Pancreas (tissue), 10 donors: ENCODE measurements around the gene FURIN. TPM values are rescaled to one million over a fixed set of nuclear protein-coding genes. Genes with fewer than 3 reads are reported as not detected.
A peak's percentile ranks its signal among the peaks of the same experiment; 100 is the strongest.
"Not testable (repeated sequence)": the region's sequence is repeated elsewhere in the genome, so short reads cannot be mapped to it uniquely, and the experiment has no call there.

Experiments
- ATAC-seq, 4 donors: fragments of 200-7000 bp; cut with Tn5 transposase; one replicate each; pipeline versions ENCODE4 v1.8.0 to v1.9.1; 2020; ENCODE audit warnings: mild to moderate bottlenecking in 4 of 4, moderate library complexity in 4 of 4
- DNase-seq, 6 donors: peaks; one replicate each; pipeline ENCODE4 v3.0.0-alpha.2; 2020
- FAIRE-seq: peaks from 2 replicates; lab custom pipeline; 2012; peaks lifted over from hg19 to GRCh38; lab: Jason Lieb, UNC
- H3K27ac ChIP-seq, 4 donors: fragments of 200-600 bp; sonication (generic); 1 replicate in 3 of 4; 2 replicates in 1 of 4; pipeline versions ENCODE4 v1.5.0 to v1.8.0; 2020
- H3K27me3 ChIP-seq, 4 donors: fragments of 200-600 bp; one replicate each; pipeline ENCODE4 v1.8.0; 2021
- H3K36me3 ChIP-seq, 3 donors: fragments of 200-600 bp; sonication (generic) in 1 of 3; one replicate each; pipeline versions ENCODE4 v1.5.0 to v1.8.0; 2020 to 2021
- H3K4me1 ChIP-seq, 3 donors: fragments of 200-600 bp; one replicate each; pipeline ENCODE4 v1.8.0; 2021
- H3K4me3 ChIP-seq, 4 donors: fragments of 200-600 bp; sonication (generic) in 2 of 4; one replicate each; pipeline versions ENCODE4 v1.5.0 to v1.8.0; 2020 to 2021
- H3K9me3 ChIP-seq, 4 donors: fragments of 200-600 bp; one replicate each; pipeline ENCODE4 v1.8.0; 2021
- WGBS, 2 donors: extraction: QIAGEN DNeasy Blood & Tissue Kit; methylation state at CpG; one replicate each; pipeline ENCODE4 v1.1.7; 2013; 5-methylcytosine and 5-hydroxymethylcytosine counted together
- intact Hi-C, 3 donors: fragments of 100-400 bp; cut with DNase I; formaldehyde crosslinking; loops; one replicate each; pipeline versions ENCODE4 v1.11.1 to v1.14.2; 2022
- polyA plus RNA-seq, 2 donors: library from polyadenylated mRNA; stranded (reverse); fragments of 200-250 nt; gene quantifications; one replicate each; pipeline ENCODE4 v1.2.3, GENCODE V29; 2013
- total RNA-seq, 6 donors: library from RNA; stranded (reverse); fragmentation: NEBNext Ultra II Directional in 4 of 6; extraction: Animal tissue kit (Norgen Biotek cat#: 25700) in 4 of 6; gene quantifications; one replicate each; pipeline versions ENCODE4 v1.2.1 to v1.2.4, GENCODE V29; 2021 to 2023
- TF ChIP-seq, protein P1 (sequence below), 4 donors: fragments of 200-600 bp; sonication (generic) in 3 of 4; IDR thresholded peaks; one replicate each; pipeline versions ENCODE4 v1.5.0 to v1.8.0; 2021; ENCODE audit warnings: antibody characterized with exemption in 4 of 4
- donor health status: healthy with polysubstance abuse.
- donor health status: DM: no; HTN: no; CAD: no; lungs with moderate emphysema.
- donor health status: DM: no; HTN: no; CAD: no.
- donor health status: control.
- donor health status: control.
- donor health status: Bipolar disorder and iron deficiency.
- donor health status: DM: yes; HTN: yes; CAD: no.
- donor health status: DM: no; HTN: no; CAD: no.
- donor health status: DM: no; HTN: no; CAD: no.
- donor health status: DM: yes; HTN: yes; CAD: no.

Gene FURIN
- total and polyA plus RNA-seq, 8 donors = 50.3 to 106 (median 84.2) TPM

DNA sequence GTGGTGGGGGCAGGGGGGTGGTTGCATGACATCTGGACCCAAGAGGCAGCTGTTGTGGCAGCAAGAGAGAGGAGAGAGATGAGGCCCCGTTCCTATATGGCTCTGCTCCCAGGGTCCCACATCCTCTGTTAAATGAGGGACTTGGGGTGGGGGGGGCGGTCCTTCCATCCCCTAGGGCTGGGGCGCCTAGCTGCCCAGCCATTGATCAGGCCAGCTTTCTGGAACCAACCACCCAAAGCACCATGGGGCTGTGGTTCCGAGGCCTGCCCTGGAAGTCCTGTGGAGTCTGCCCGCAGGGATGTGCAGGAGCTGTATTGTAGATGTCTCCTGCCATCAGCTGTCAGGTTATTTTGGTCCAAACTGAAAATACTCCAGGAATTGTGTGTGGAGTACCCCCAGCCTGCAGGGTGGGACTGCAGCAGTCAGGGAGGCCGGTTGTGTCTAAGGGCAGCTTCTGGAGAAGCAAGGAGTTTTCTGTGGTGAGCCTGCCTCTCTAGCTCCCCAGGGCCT is 5.2 kb downstream of the FURIN start:
- WGBS, 2 donors = 24 to 25% methylated on average over 6 of the region's 6 CpGs
- DNase-seq (peak in 2 of 6 donors; percentile 59 to 64), FAIRE-seq (no peak), ATAC-seq (no peak)
- Histone ChIP-seq H3K4me1 (peaks cover 14 to 43% (median 27%) of the 10 kb centered on the region in 3 donors), H3K27ac (peak overlapping the region; percentile 68 to 96 (median 92)), H3K36me3 (peaks cover 10 to 31% (median 28%) of the 10 kb centered on the region in 3 donors), H3K9me3 (no peaks in the 10 kb centered on the region), H3K4me3 (peak overlapping the region; percentile 3 to 93 (median 88)), H3K27me3 (no peaks in the 10 kb centered on the region)
- intact Hi-C loops = no loop called here
- TF ChIP-seq, protein P1, sequence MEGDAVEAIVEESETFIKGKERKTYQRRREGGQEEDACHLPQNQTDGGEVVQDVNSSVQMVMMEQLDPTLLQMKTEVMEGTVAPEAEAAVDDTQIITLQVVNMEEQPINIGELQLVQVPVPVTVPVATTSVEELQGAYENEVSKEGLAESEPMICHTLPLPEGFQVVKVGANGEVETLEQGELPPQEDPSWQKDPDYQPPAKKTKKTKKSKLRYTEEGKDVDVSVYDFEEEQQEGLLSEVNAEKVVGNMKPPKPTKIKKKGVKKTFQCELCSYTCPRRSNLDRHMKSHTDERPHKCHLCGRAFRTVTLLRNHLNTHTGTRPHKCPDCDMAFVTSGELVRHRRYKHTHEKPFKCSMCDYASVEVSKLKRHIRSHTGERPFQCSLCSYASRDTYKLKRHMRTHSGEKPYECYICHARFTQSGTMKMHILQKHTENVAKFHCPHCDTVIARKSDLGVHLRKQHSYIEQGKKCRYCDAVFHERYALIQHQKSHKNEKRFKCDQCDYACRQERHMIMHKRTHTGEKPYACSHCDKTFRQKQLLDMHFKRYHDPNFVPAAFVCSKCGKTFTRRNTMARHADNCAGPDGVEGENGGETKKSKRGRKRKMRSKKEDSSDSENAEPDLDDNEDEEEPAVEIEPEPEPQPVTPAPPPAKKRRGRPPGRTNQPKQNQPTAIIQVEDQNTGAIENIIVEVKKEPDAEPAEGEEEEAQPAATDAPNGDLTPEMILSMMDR (IDR thresholded peaks at IDR 0.05) = no peak

DNA sequence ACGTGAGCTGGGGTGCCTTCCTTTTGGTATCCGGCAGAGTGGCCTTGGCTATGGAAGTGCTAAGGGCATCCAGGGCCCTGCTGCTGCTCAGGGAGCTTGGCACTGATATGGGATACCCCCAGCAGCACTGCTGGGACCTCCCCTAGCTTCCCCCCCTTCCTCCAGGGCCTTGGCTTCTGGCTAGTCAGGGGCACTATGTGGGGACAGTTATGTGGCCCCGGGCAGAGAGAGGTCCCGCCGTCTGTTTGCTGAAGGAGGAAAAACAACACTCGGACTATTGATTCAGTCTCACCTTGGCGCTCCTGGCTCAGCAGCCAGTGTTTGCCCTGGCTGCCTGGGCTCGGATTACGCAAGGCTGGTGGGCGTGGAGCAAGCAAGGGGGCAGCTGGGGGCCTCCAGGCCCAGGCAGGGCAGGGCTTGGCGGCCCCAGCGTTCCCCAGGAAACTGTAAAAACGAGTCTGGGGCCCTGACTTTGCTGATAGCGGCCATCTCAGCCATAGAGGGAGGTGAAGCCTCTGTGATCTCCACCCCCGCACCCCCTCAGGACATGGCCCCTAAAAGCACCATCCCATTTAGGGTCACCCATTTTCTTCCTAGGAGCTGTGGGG is 5.7 kb downstream of the FURIN start:
- Histone ChIP-seq H3K36me3 (peaks cover 10 to 36% (median 33%) of the 10 kb centered on the region in 3 donors), H3K27ac (peak overlapping the region; percentile 68 to 96 (median 92)), H3K4me3 (peak overlapping the region; percentile 3 to 93 (median 49)), H3K4me1 (peaks cover 14 to 41% (median 26%) of the 10 kb centered on the region in 3 donors), H3K27me3 (no peaks in the 10 kb centered on the region), H3K9me3 (no peaks in the 10 kb centered on the region)
- DNase-seq (peak; percentile 86 to 94 (median 90)), ATAC-seq (peak; percentile 65 to 78 (median 74)), FAIRE-seq (no peak)
- TF ChIP-seq, protein P1 (IDR thresholded peaks at IDR 0.05) = no peak
- intact Hi-C loops = no loop called here
- WGBS, 2 donors = 11 to 14% methylated on average over 15 of the region's 15 CpGs

DNA sequence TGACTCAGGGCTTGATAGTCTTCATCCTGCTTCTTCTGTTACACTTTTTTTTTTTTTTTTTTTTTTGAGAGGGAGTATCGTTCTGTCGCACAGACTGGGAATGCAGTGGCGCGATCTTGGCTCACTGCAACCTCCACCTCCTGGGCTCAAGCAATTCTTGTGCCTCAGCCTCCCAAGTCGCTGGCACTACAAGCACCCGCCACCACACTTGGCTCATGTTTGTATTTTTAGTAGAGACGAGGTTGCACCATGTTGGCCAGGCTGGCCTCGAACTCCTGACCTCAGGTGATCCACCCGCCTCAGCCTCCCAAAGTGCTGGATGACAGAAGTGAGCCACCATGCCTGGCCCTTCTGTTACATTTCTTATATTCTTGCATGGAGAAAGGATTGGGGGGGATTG is 6.6 kb downstream of the FURIN start:
- not testable (repeated sequence) for DNase-seq, H3K27me3 ChIP-seq, H3K9me3 ChIP-seq, FAIRE-seq, ATAC-seq
- WGBS, 2 donors = 72 to 74% methylated on average over 9 of the region's 9 CpGs
- intact Hi-C loops = loop anchor here in 1 of 3 donors (5.0 kb wide), 1 partner anchor 223 kb away; no protein-coding TSS in a partner anchor
- H3K4me1 ChIP-seq = peaks cover 13 to 32% (median 17%) of the 10 kb centered on the region in 3 donors
- peak overlapping the region in 1 of 4 donors; percentile 93 for H3K27ac ChIP-seq
- peak overlapping the region in 1 of 4 donors; percentile 90 for H3K4me3 ChIP-seq
- peaks cover 12 to 45% (median 42%) of the 10 kb centered on the region in 3 donors for H3K36me3 ChIP-seq

DNA sequence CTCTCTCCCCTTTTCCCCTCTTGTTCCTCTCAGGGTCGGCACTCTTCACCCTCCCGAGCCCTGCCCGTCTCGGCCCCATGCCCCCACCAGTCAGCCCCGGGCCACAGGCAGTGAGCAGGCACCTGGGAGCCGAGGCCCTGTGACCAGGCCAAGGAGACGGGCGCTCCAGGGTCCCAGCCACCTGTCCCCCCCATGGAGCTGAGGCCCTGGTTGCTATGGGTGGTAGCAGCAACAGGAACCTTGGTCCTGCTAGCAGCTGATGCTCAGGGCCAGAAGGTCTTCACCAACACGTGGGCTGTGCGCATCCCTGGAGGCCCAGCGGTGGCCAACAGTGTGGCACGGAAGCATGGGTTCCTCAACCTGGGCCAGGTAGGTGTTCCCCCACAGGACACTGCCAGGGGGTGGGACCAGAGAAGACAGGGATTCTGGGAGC is 7.2 kb downstream of the FURIN start:
- H3K9me3 ChIP-seq = no peaks in the 10 kb centered on the region
- ATAC-seq = no peak
- intact Hi-C loops = loop anchor here in 1 of 3 donors (5.0 kb wide), 1 partner anchor 223 kb away; no protein-coding TSS in a partner anchor
- peak overlapping the region in 1 of 4 donors; percentile 93 for H3K27ac ChIP-seq
- TF ChIP-seq, protein P1 (IDR thresholded peaks at IDR 0.05) = no peak
- FAIRE-seq = no peak
- WGBS, 2 donors = 87 to 89% methylated on average over 12 of the region's 12 CpGs
- no peaks in the 10 kb centered on the region for H3K27me3 ChIP-seq
- peaks cover 8 to 26% (median 16%) of the 10 kb centered on the region in 3 donors for H3K4me1 ChIP-seq
- DNase-seq = peak in 3 of 6 donors; percentile 44 to 74 (median 58)
- H3K36me3 ChIP-seq = peaks cover 14 to 51% (median 46%) of the 10 kb centered on the region in 3 donors
- no peak overlapping the region for H3K4me3 ChIP-seq

DNA sequence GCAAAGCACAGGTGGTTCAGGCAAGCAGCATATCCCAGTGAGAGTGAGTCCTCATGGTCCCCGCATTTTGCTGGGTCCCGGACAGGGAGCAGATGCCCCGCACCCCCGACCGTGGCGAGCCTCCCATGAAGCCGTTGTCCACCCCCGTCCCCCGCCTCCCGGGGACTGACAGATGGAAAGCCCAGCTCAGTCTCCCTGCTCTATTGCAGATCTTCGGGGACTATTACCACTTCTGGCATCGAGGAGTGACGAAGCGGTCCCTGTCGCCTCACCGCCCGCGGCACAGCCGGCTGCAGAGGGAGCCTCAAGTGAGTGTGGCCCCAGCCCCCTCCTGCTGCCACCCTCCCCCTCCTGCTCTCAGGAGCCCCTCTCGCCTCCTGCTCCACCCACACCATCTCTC is 7.7 kb downstream of the FURIN start:
- no peak overlapping the region for H3K27ac ChIP-seq
- no peak overlapping the region for H3K4me3 ChIP-seq
- ATAC-seq (no peak), FAIRE-seq (no peak), DNase-seq (peak in 3 of 6 donors; percentile 42 to 72 (median 55))
- WGBS, 2 donors = 91 to 96% methylated on average over 20 of the region's 20 CpGs
- intact Hi-C loops = loop anchor here in 1 of 3 donors (5.0 kb wide), 1 partner anchor 224 kb away; no protein-coding TSS in a partner anchor
- peaks cover 14 to 56% (median 50%) of the 10 kb centered on the region in 3 donors for H3K36me3 ChIP-seq
- TF ChIP-seq, protein P1 (IDR thresholded peaks at IDR 0.05) = no peak
- H3K9me3 ChIP-seq = no peaks in the 10 kb centered on the region
- H3K27me3 ChIP-seq = no peaks in the 10 kb centered on the region
- peaks cover 8 to 24% (median 16%) of the 10 kb centered on the region in 3 donors for H3K4me1 ChIP-seq
